OCI-LY3 (cell line): ENCODE data around the gene ASTL.

Experiments used
- CTCF ChIP-seq: fragments of 200-600, 300-600 bp; sonication (generic); IDR thresholded peaks from 2 replicates; pipeline ENCODE4 v1.5.1; 2014; ENCODE audit warnings: antibody characterized with exemption, low read length, low read depth
- EZH2phosphoT487 ChIP-seq: fragments of 200-600 bp; shearing (Covaris generic); IDR thresholded peaks from 2 replicates; pipeline ENCODE4 v1.6.1; 2018; ENCODE audit warnings: antibody characterized with exemption, mixed run types, low read depth

- TF ChIP-seq CTCF, result no peak
- TF ChIP-seq EZH2phosphoT487, result no peak
Observed at GRCh38 chr2:96139181-96139758, 968 bp upstream of the ASTL start.
